NCI-H2029 treated with DMSO at 0.1 percent for 48 hours (cell line): Measurements from ENCODE around the gene UBE2Z.

Source experiments
- DNase-seq: peaks from one replicate; lab custom pipeline; 2025; lab: John Stamatoyannopoulos, UW

Gene UBE2Z

DNA sequence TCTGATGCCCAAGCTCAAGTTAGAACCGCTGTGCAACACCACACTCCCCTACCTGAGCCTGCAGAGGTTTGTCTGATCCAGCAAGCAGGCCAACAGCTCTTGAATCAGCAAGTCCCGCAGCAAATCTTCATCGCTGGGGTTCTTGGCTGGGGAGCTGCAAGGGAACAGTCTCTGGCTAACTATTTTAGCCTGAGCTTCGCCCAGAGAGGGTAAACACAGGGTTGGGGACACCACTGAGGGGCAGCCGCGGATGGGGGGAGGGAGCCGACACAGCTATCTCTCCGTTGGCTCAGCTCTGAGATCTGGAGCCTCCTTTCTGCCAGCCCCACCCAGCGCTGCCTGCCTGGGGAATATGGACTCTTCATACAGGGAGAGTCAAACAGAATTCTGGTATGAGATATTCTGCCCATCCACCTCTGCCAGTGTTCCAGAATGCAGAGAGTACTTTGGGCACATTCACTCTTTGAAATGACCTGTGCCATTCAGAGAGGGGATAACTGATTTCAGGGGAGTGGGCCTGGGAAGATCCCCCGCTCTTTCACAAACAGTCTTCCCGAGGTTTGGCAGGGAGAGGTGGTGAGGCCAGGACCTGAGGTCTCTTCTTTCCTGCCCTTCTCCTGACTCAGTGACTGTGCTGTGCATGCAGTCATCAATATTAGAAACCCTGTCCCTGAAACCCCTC, 52.8 kb downstream of the UBE2Z start:
- DNase-seq, result no peak

DNA sequence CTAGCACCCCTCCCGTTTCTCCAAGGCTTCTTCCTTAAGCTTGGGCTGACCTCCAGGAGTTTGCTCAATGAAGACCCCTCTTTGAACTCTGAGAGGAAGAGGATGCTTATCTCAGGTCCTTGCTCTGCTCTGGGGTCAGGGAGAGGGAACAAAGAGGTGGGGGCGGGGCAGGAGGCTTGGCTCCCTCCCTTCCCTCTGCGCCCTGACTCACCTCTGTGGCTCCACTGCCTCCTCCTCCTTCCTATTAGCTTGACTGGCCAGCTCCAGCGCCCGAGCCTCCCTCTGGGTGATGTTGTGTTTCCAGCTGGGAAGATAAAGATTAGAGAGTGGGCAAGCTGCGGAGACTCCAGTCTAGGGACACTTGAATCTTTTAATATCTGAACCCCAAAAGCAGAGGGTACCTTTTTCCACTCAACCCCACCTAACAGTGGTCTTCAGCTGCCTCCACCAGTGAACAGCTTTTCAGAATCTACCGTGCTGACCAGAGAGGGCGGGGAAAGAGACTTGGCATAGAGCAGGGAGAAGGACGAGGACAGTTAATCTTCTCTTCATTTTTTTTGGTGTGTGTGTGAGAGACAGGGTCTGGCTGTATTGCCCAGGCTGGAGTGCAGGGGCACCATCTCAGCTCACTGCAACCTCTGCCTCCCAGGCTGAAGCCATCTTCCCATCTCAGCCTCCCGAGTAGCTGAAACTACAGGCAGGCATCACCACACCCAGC, 53.5 kb downstream of the UBE2Z start:
- DNase-seq, result no peak

DNA sequence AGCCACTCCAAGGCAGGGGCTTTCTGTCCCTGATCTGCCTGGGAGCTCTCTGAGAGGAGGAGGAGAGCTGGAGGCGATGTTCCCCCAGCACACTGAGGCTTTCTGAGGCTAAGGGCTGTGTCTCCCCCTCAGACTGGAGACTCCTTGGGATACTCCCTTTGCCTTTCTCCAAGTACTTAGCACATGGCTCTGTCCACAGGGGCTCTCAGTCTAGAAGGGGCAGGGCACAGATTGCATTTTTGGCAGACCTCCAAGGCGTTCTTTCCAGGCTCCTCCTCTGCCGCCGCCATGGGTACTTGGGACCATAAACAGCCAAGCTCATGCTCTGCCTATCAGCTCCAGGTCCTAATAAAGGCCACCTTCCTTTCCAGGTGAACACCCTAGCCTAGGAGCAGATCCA, 62.0 kb downstream of the UBE2Z start:
- DNase-seq, result no peak

DNA sequence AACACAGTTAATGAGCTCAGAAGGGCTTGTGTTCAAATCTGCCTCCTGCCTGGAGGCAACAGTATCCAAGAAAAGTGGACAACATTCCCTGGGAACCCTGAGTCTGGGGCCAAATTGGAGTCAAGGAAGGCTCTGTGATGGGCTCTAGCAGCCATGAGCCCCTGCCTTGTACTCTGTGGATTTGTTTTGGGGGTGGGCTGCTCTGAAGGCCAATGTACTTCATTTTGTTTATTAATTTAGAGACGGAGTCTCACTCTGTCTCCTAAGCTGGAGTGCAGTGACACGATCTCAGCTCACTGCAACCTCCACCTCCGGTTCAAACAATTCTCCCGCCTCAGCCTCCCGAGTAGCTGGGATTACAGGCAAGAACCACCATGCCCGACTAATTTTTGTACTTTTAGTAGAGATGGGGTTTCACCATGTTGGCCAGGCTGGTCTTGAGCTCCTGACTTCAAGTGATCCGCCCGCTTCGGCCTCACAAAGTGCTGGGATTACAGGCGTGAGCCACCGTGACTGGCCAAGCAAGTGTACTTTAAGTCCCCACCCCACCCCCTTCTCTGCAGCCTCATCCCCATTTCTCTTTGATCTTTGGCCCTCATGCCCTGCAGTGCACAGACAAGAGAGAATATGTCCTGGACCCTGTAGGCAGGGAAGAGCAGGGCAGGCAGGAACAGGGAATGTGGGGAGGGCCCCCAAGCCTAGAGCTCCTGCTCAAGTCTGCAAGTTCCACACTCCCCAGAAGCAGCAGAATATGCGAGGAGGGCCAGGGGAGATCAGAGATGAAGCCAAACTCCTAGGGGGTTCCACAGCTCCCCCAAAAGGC, 62.9 kb downstream of the UBE2Z start:
- DNase-seq, result no peak

DNA sequence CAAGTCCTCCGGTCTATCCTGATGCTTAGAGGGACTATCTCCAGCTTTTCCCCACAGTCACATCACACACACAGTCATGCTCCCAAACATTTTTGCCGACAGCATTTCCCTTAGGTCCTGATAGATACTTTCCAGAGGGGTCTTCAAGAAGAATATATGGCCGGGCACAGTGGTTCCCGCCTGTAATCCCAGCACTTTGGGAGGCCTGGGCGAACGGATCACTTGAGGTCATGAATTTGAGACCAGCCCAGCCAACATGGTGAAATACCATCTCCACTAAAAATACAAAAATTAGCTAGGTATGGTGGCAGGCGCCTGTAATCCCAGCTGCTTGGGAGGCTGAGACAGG, 64.5 kb downstream of the UBE2Z start:
- no peak for DNase-seq

DNA sequence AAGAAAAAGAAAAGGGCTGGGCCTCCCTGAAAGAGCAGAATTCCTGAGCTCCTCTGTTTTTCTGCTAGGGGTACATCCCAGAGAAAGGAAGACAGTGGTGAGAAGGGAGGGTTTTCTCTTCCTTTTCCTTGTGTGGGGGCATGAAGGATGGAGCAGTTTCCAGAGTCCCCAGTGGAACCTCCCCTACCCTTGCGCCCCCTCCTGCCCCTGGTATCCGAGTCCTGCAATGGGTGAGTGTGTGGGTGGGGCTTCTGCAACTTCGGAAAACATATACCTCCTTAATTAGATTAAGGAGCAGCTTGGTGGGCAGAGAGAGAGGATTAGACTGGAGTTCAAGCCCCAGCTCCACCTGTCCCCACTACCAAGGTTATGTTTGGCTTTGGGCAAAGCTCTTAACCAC, 65.6 kb downstream of the UBE2Z start:
- DNase-seq, result no peak
